OCI-LY7 (cell line): ENCODE results near the gene GATA2.

ENCODE experiments used
- EZH2phosphoT487 ChIP-seq: fragments of 200-600 bp; sonication (generic); IDR thresholded peaks from 2 replicates; pipeline ENCODE4 v1.6.1; 2018; ENCODE audit warnings: low read depth, borderline replicate concordance, mild to moderate bottlenecking, mixed run types, antibody characterized with exemption, low read length, moderate library complexity, mixed read lengths
- TF ChIP-seq, protein P1 (sequence below): fragments of 200-600 bp; sonication (generic); conservative IDR thresholded peaks from 2 replicates; pipeline ENCODE4 v1.5.1; 2014; ENCODE audit warnings: mild to moderate bottlenecking, antibody characterized with exemption, low read length, moderate library complexity, mixed read lengths

DNA sequence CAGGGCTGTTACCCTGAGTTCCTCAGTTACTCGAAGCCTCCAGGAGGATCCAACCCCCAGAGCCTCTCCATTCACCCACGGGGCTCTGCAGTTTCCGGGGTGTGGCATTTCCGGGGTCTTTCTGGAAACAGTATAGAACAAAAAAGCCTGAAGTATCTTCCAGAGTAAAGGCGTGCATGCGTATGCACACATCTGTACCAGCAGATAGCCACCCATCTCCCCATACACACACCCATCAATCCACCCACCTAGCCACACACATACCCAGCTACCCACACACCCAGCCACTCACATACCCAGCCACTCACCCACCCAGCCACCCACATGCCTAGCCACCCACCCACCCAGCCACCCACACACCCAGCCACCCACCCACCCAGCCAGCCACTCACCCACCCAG, 23.4 kb downstream of the GATA2 start:
- TF ChIP-seq, protein P1, sequence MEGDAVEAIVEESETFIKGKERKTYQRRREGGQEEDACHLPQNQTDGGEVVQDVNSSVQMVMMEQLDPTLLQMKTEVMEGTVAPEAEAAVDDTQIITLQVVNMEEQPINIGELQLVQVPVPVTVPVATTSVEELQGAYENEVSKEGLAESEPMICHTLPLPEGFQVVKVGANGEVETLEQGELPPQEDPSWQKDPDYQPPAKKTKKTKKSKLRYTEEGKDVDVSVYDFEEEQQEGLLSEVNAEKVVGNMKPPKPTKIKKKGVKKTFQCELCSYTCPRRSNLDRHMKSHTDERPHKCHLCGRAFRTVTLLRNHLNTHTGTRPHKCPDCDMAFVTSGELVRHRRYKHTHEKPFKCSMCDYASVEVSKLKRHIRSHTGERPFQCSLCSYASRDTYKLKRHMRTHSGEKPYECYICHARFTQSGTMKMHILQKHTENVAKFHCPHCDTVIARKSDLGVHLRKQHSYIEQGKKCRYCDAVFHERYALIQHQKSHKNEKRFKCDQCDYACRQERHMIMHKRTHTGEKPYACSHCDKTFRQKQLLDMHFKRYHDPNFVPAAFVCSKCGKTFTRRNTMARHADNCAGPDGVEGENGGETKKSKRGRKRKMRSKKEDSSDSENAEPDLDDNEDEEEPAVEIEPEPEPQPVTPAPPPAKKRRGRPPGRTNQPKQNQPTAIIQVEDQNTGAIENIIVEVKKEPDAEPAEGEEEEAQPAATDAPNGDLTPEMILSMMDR: no peak
- TF ChIP-seq EZH2phosphoT487: no peak
